Transverse colon (tissue), 3 donors: Measurements from ENCODE around the gene BMP6.

ENCODE experiments used
- POLR2A ChIP-seq: fragments of 450-650 bp; IDR thresholded peaks from one replicate; pipeline ENCODE4 v1.6.1; 2016; ENCODE audit warnings: antibody characterized with exemption, mild to moderate bottlenecking, moderate library complexity
- TF ChIP-seq, protein P1 (sequence below), 5 experiments: fragments of 200-600 bp in 3 of 5; fragments of 450-650 bp in 2 of 5; sonication (generic) in 3 of 5; IDR thresholded peaks; 1 replicate in 2 of 5; 2 replicates in 3 of 5; pipeline ENCODE4 v1.5.1; 2016 to 2017; ENCODE audit warnings: antibody characterized with exemption in 5 of 5, inconsistent platforms in 3 of 5, mild to moderate bottlenecking in 2 of 5, moderate library complexity in 1 of 5

DNA sequence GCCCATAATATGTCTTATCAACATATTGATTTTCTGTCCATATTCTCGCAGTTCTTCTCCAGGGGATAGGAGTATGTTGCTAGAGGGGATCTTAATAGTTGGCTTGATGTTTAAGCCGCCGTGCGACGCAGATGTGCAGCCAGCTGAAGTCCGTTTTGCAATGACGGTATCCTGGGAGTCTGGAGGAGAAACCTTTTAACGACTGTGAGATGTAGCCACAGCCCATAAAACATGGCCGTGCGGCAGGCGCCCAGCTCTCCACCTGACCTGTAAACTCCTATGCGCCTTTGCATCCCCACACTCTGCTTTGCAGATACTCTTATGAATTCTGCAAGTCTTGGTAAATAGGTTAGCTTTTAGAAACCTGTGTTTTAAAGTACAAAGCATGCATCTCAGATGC lies 36.9 kb downstream of the BMP6 start:
- no peak for TF ChIP-seq POLR2A
- TF ChIP-seq, protein P1, sequence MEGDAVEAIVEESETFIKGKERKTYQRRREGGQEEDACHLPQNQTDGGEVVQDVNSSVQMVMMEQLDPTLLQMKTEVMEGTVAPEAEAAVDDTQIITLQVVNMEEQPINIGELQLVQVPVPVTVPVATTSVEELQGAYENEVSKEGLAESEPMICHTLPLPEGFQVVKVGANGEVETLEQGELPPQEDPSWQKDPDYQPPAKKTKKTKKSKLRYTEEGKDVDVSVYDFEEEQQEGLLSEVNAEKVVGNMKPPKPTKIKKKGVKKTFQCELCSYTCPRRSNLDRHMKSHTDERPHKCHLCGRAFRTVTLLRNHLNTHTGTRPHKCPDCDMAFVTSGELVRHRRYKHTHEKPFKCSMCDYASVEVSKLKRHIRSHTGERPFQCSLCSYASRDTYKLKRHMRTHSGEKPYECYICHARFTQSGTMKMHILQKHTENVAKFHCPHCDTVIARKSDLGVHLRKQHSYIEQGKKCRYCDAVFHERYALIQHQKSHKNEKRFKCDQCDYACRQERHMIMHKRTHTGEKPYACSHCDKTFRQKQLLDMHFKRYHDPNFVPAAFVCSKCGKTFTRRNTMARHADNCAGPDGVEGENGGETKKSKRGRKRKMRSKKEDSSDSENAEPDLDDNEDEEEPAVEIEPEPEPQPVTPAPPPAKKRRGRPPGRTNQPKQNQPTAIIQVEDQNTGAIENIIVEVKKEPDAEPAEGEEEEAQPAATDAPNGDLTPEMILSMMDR (IDR thresholded peaks at IDR 0.05): no peak
